Right atrium auricular region (tissue), 2 donors: ENCODE measurements around the gene TUBB. TPM values are rescaled to one million over a fixed set of nuclear protein-coding genes. Genes with fewer than 3 reads are reported as not detected.

ENCODE experiments used
- DNase-seq: peaks from one replicate; pipeline ENCODE4 v3.0.0-alpha.2; 2019; ENCODE audit warnings: low spot score
- H3K27ac ChIP-seq, 2 donors: fragments of 200-600 bp; sonication (generic); 1 replicate in 1 of 2; 2 replicates in 1 of 2; pipeline ENCODE4 v1.5.1; 2016 to 2019
- H3K27me3 ChIP-seq, 2 donors: fragments of 200-600 bp; sonication (generic); one replicate each; pipeline versions ENCODE4 v1.5.1 to v1.6.0; 2017 to 2019
- H3K36me3 ChIP-seq: fragments of 200-600 bp; sonication (generic); one replicate; pipeline ENCODE4 v1.5.1; 2016
- H3K4me1 ChIP-seq, 2 donors: fragments of 200-600 bp; sonication (generic); one replicate each; pipeline versions ENCODE4 v1.5.1 to v1.6.0; 2017 to 2019
- H3K4me3 ChIP-seq, 2 donors: fragments of 200-600 bp; sonication (generic); 1 replicate in 1 of 2; 2 replicates in 1 of 2; pipeline ENCODE4 v1.5.1; 2017 to 2019; ENCODE audit warnings: mild to moderate bottlenecking in 1 of 2, moderate library complexity in 1 of 2
- H3K9me3 ChIP-seq, 2 donors: fragments of 200-600 bp; sonication (generic); one replicate each; pipeline ENCODE4 v1.5.1; 2019
- CTCF ChIP-seq, 2 donors: fragments of 200-600 bp; sonication (generic); IDR thresholded peaks; one replicate each; pipeline ENCODE4 v1.5.1; 2019; ENCODE audit warnings: antibody characterized with exemption in 2 of 2
- total RNA-seq, 2 donors: library from RNA; depleted of rRNA; stranded (reverse); fragments of >200 nt; gene quantifications; one replicate each; pipeline ENCODE4 v1.1.0, GENCODE V29; 2016

Gene TUBB
- total RNA-seq, 2 donors from 2014 or later = 121 to 236 TPM

- Histone ChIP-seq H3K27ac (peak overlapping the region; percentile 5 to 48), H3K4me3 (no peak overlapping the region), H3K4me1 (peaks cover 3 to 51% of the 10 kb centered on the region in 2 donors), H3K27me3 (no peaks in the 10 kb centered on the region), H3K9me3 (no peaks in the 10 kb centered on the region), H3K36me3 (no peaks in the 10 kb centered on the region)
- no peak for DNase-seq
- TF ChIP-seq CTCF (IDR thresholded peaks at IDR 0.05) = no peak
Measured at GRCh38 chr6:30766461-30767157, 46.5 kb downstream of the TUBB start.

DNA sequence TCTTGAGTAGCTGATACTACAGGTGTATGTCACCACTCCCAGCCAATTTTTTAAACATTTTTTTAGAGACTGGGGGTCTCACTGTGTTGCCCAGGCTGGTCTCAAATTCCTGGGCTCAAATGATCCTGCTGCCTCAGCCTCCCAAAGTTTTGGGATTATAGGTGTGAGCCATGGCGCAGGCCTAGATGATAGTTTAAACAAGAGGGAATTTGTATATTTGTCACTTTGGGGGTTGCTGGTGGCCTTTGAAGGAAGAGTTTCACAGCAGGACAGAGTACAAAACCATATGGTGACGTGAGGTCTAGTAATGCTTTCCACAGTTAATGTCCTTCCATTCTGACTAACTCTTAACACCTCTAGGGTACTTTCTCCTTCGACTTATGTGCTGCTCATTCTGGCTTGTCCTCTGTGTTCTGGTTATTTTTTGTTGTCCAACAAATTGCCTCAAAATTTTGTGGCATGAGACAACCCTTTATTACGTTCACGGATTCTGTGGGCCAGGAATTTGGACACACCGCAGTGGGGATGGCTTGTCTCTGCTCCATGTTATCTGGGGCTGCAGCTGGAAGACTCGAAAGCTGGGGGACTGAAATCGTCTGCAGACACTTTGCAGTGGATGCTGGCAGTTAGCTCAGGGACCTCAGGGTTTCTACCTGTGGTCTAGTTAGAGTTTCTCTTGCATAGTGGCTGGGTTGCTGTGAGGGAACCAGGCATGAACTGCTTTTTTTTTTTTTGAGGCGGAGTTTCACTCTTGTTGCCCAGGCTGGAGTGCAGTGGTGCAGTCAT is 47.2 kb downstream of the TUBB start:
- Histone ChIP-seq H3K27ac (peak overlapping the region; percentile 5 to 48), H3K27me3 (no peaks in the 10 kb centered on the region)

DNA sequence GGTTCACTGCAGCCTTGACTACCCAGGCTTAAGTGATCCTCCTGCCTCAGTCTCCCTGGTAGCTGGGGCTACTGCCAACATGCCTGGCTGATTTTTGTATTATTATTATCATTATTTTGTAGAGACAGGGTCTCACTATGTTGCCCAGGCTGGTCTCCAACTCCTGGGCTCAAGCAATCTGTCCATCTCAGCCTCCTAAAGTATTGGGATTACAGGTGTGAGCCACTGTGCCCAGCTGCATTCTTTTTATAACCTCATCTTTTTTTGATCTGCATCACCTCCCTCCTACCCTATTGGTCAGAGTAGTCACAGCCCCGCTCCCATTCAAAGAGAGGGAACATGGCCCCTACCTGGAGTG is 47.8 kb downstream of the TUBB start:
- H3K9me3 ChIP-seq = no peaks in the 10 kb centered on the region
- no peak for DNase-seq
- H3K4me3 ChIP-seq = no peak overlapping the region
- no peak for TF ChIP-seq CTCF (IDR thresholded peaks at IDR 0.05)
- H3K27ac ChIP-seq = peak overlapping the region in 1 of 2 donors; percentile 81
- no peaks in the 10 kb centered on the region for H3K27me3 ChIP-seq
- peaks cover 3 to 51% of the 10 kb centered on the region in 2 donors for H3K4me1 ChIP-seq
- no peaks in the 10 kb centered on the region for H3K36me3 ChIP-seq

More for the DNA sequence above, 47.2 kb downstream of the TUBB start:
- Histone ChIP-seq H3K4me1 (peaks cover 3 to 51% of the 10 kb centered on the region in 2 donors), H3K36me3 (no peaks in the 10 kb centered on the region), H3K4me3 (no peak overlapping the region), H3K9me3 (no peaks in the 10 kb centered on the region)
- DNase-seq = no peak
- no peak for TF ChIP-seq CTCF (IDR thresholded peaks at IDR 0.05)

DNA sequence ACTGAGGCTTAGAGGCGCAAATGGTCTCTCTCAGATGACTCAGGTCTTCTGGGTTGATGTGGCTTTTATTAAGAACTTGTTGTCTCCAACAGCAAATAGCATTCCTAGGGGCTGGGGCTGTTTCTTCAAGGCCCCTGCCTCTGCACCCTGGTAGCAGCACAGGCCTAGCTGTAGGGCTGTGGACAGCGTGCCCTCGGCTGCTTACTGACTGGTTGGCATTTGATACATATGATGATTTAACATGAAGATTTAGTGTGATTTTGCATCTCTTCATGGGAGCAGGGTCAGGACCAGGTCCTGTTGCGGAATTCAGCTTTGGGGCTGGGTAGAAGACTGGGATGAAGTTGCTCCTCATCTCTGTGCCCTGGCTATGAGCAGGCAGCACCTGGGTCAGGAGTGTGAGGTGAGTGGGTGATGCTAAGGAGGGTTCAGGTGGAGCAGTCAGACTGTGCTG is 48.5 kb downstream of the TUBB start:
- Histone ChIP-seq H3K4me1 (peaks cover 3 to 47% of the 10 kb centered on the region in 2 donors), H3K27ac (peak overlapping the region; percentile 64 to 81)
- no peak for DNase-seq

More for the DNA sequence above, 48.5 kb downstream of the TUBB start:
- no peaks in the 10 kb centered on the region for H3K27me3 ChIP-seq
- H3K4me3 ChIP-seq = no peak overlapping the region
- no peaks in the 10 kb centered on the region for H3K36me3 ChIP-seq
- no peaks in the 10 kb centered on the region for H3K9me3 ChIP-seq
- TF ChIP-seq CTCF (IDR thresholded peaks at IDR 0.05) = no peak
